Panc1 (cell line): ENCODE measurements around the gene TRAK1.

ENCODE experiments used
- POLR2AphosphoS5 ChIP-seq: IDR thresholded peaks from 2 replicates; pipeline ENCODE4 v1.6.1; 2012; ENCODE audit warnings: mild to moderate bottlenecking, low read depth, low read length, moderate library complexity
- TF ChIP-seq, protein P1 (sequence below): fragments of 450-650 bp; IDR thresholded peaks from 2 replicates; pipeline ENCODE4 v1.5.1; 2017; ENCODE audit warnings: mild to moderate bottlenecking
- TF ChIP-seq, protein P2 (sequence below), 2 experiments: IDR thresholded peaks; 2 replicates each; pipeline ENCODE4 v1.6.1; 2011 to 2012; ENCODE audit warnings: low read depth in 2 of 2, control low read depth in 1 of 2, low read length in 1 of 2, mild to moderate bottlenecking in 1 of 2, moderate library complexity in 1 of 2; ENCODE audit not compliant: insufficient read depth in 1 of 2

DNA sequence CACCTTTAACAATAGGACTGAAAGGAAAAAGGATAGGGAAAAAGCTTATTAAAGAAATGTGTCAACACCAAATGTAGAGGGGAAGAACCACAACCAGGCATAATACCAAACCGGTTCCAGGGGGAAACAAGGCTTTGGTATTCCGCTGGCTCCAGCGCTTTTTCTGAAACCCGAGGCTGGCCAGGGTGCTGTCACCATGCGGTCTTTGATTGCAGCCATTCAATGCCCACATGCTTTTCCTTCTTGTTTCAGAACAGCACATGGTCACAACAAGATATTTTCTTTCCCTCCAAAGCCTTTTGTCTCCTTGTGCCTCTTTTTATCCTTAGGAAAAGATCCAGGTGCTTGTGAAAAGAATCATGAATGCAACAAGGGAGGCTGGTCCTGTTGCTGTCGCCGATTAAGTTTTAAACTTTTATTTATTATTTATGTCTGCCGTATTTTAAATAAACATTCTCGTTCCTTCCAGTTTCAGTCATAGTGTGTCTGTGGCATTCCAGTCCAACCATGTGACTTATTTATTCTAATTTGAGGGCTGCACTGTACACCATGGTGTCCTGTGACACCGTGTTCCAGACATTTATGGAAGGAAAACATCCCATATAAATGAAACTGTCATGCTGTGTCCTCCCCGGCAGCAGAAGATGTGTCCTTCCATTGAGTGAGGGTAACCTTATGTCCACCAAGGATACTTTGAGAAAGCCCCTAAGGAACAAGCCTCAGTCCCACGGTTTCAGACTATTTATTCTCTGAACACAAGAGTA, 133.7 kb downstream of the TRAK1 start:
- TF ChIP-seq POLR2AphosphoS5 = no peak
- TF ChIP-seq, protein P1, sequence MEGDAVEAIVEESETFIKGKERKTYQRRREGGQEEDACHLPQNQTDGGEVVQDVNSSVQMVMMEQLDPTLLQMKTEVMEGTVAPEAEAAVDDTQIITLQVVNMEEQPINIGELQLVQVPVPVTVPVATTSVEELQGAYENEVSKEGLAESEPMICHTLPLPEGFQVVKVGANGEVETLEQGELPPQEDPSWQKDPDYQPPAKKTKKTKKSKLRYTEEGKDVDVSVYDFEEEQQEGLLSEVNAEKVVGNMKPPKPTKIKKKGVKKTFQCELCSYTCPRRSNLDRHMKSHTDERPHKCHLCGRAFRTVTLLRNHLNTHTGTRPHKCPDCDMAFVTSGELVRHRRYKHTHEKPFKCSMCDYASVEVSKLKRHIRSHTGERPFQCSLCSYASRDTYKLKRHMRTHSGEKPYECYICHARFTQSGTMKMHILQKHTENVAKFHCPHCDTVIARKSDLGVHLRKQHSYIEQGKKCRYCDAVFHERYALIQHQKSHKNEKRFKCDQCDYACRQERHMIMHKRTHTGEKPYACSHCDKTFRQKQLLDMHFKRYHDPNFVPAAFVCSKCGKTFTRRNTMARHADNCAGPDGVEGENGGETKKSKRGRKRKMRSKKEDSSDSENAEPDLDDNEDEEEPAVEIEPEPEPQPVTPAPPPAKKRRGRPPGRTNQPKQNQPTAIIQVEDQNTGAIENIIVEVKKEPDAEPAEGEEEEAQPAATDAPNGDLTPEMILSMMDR = no peak
- TF ChIP-seq, protein P2, sequence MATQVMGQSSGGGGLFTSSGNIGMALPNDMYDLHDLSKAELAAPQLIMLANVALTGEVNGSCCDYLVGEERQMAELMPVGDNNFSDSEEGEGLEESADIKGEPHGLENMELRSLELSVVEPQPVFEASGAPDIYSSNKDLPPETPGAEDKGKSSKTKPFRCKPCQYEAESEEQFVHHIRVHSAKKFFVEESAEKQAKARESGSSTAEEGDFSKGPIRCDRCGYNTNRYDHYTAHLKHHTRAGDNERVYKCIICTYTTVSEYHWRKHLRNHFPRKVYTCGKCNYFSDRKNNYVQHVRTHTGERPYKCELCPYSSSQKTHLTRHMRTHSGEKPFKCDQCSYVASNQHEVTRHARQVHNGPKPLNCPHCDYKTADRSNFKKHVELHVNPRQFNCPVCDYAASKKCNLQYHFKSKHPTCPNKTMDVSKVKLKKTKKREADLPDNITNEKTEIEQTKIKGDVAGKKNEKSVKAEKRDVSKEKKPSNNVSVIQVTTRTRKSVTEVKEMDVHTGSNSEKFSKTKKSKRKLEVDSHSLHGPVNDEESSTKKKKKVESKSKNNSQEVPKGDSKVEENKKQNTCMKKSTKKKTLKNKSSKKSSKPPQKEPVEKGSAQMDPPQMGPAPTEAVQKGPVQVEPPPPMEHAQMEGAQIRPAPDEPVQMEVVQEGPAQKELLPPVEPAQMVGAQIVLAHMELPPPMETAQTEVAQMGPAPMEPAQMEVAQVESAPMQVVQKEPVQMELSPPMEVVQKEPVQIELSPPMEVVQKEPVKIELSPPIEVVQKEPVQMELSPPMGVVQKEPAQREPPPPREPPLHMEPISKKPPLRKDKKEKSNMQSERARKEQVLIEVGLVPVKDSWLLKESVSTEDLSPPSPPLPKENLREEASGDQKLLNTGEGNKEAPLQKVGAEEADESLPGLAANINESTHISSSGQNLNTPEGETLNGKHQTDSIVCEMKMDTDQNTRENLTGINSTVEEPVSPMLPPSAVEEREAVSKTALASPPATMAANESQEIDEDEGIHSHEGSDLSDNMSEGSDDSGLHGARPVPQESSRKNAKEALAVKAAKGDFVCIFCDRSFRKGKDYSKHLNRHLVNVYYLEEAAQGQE (IDR thresholded peaks at IDR 0.05; ENCODE audit: insufficient read depth in 1 of 2, low read depth in 2 of 2, low read length in 1 of 2) = no peak
